Gastroesophageal sphincter (tissue), 3 donors: ENCODE measurements around the gene HCAR3.

Source experiments
- CTCF ChIP-seq, 4 experiments: fragments of 200-600 bp in 2 of 4; fragments of 450-650 bp in 2 of 4; sonication (generic) in 1 of 4; IDR thresholded peaks; one replicate each; pipeline ENCODE4 v1.5.1; 2017 to 2019; ENCODE audit warnings: antibody characterized with exemption in 4 of 4, mild to moderate bottlenecking in 2 of 4, moderate library complexity in 2 of 4
- EP300 ChIP-seq: sonication (generic); formaldehyde crosslinking; IDR thresholded peaks from one replicate; pipeline ENCODE4 v1.6.1; 2017; ENCODE audit warnings: antibody characterized with exemption, mild to moderate bottlenecking
- POLR2A ChIP-seq, 2 donors: fragments of 450-650 bp; IDR thresholded peaks; one replicate each; pipeline ENCODE4 v1.6.1; 2017; ENCODE audit warnings: antibody characterized with exemption in 2 of 2, mild to moderate bottlenecking in 2 of 2, moderate library complexity in 1 of 2

GRCh38 chr12:122743895-122744525, 27.4 kb upstream of the HCAR3 start:
- TF ChIP-seq CTCF (IDR thresholded peaks at IDR 0.05), result no peak
- no peak for TF ChIP-seq EP300
- no peak for TF ChIP-seq POLR2A (IDR thresholded peaks at IDR 0.05)
